HCT116 (cell line): ENCODE measurements around the gene DNAJC1. TPM values are rescaled to one million over a fixed set of nuclear protein-coding genes. Genes with fewer than 3 reads are reported as not detected.
A peak's percentile ranks its signal among the peaks of the same experiment; 100 is the strongest.

Experiments used
- ATAC-seq: fragments of 200-7000 bp; cut with Tn5 transposase; 2 replicates; pipeline ENCODE4 v1.9.1; 2020; ENCODE audit warnings: mild to moderate bottlenecking, moderate library complexity
- BruUV-seq: library from RNA; stranded (reverse); fragments of 400-500 nt; replicated peaks from 2 replicates; lab custom pipeline; 2021; lab: Mats Ljungman, UMichigan
- CTCF ChIA-PET: fragments of 300-600 bp; sonication (Branson Sonifier 250); formaldehyde crosslinking; loops from one replicate; lab custom pipeline; 2021; ENCODE audit warnings: antibody characterized with exemption; lab: Charles Lee
- POLR2A ChIA-PET: fragments of 300-600, 350-600 bp; sonication (Branson Sonifier 250); formaldehyde crosslinking; loops from one replicate; lab custom pipeline; 2021; ENCODE audit warnings: antibody characterized with exemption; lab: Charles Lee
- RAD21 ChIA-PET, 2 experiments: fragments of 300-600 bp; sonication (Branson Sonifier 250); formaldehyde crosslinking; loops; one replicate each; lab custom pipeline; 2023; ENCODE audit warnings: low total read pairs in 2 of 2; ENCODE audit not compliant: uncharacterized antibody in 2 of 2, unreplicated experiment in 2 of 2, low non-redundant PET in 1 of 2; lab: Charles Lee
- DNase-seq: peaks from one replicate; pipeline ENCODE4 v3.0.0-alpha.2; 2010; ENCODE audit warnings: low read depth, low spot score
- H2AFZ ChIP-seq: fragments of 200-600 bp; shearing (Covaris generic), sonication (generic); 2 replicates; pipeline ENCODE4 v1.6.1; 2017; ENCODE audit warnings: low read depth, mixed run types, mixed read lengths, antibody characterized with exemption, low read length; ENCODE audit not compliant: poor library complexity, severe bottlenecking
- H3K27ac ChIP-seq: 2 replicates; pipeline ENCODE4 v1.5.1; 2012; ENCODE audit warnings: low read depth, low read length
- H3K27me3 ChIP-seq: fragments of 200-600 bp; sonication (generic); 2 replicates; pipeline ENCODE4 v1.6.1; 2016; ENCODE audit warnings: mixed run types, low read length, mixed read lengths; ENCODE audit not compliant: insufficient read depth
- H3K36me3 ChIP-seq, 2 experiments: fragments of 200-500 bp in 1 of 2; fragments of 200-600 bp in 1 of 2; sonication (Bioruptor generic) in 1 of 2; sonication (generic) in 1 of 2; 2 replicates each; pipeline versions ENCODE4 v1.5.1 to v1.6.1; 2014 to 2016; ENCODE audit warnings: low read length in 2 of 2, inconsistent platforms in 1 of 2, mixed read lengths in 1 of 2, mixed run types in 1 of 2; ENCODE audit not compliant: insufficient read depth in 2 of 2, control insufficient read depth in 1 of 2
- H3K4me1 ChIP-seq, 2 experiments: fragments of 200-600 bp in 1 of 2; sonication (generic) in 1 of 2; 2 replicates each; pipeline versions ENCODE4 v1.5.1 to v1.6.1; 2012 to 2017; ENCODE audit warnings: low read length in 2 of 2, inconsistent platforms in 1 of 2, mild to moderate bottlenecking in 1 of 2, mixed read lengths in 1 of 2, mixed run types in 1 of 2, moderate library complexity in 1 of 2; ENCODE audit not compliant: insufficient read depth in 2 of 2, control insufficient read depth in 1 of 2
- H3K4me2 ChIP-seq: fragments of 200-600 bp; sonication (generic); 2 replicates; pipeline ENCODE4 v1.6.1; 2017; ENCODE audit warnings: mixed run types, low read length, mixed read lengths
- H3K4me3 ChIP-seq, 2 experiments: fragments of 200-600 bp in 1 of 2; sonication (generic) in 1 of 2; replicated peaks in 1 of 2; 2 replicates each; pipeline ENCODE4 v1.5.1; 2011 to 2016; ENCODE audit warnings: low read length in 2 of 2, control low read depth in 1 of 2, low read depth in 1 of 2, mild to moderate bottlenecking in 1 of 2, mixed read lengths in 1 of 2, mixed run types in 1 of 2
- H3K79me2 ChIP-seq: fragments of 200-600 bp; sonication (generic); 2 replicates; pipeline ENCODE4 v1.6.1; 2017; ENCODE audit warnings: mild to moderate bottlenecking, mixed run types, low read length, moderate library complexity, mixed read lengths; ENCODE audit not compliant: insufficient read depth
- H3K9ac ChIP-seq: fragments of 200-600 bp; sonication (generic); 2 replicates; pipeline ENCODE4 v1.6.1; 2016; ENCODE audit warnings: low read length, mixed read lengths
- H3K9me2 ChIP-seq: fragments of 200-600 bp; sonication (generic), shearing (Covaris generic); 2 replicates; pipeline ENCODE4 v1.6.1; 2017; ENCODE audit warnings: mixed run types, mild to moderate bottlenecking, moderate library complexity; ENCODE audit not compliant: insufficient read depth
- H3K9me3 ChIP-seq, 2 experiments: fragments of 200-500 bp in 1 of 2; fragments of 200-600 bp in 1 of 2; sonication (Bioruptor generic) in 1 of 2; sonication (generic) in 1 of 2; 2 replicates each; pipeline ENCODE4 v1.6.1; 2014 to 2017; ENCODE audit warnings: low read length in 2 of 2, mixed read lengths in 2 of 2, inconsistent platforms in 1 of 2, low read depth in 1 of 2, mild to moderate bottlenecking in 1 of 2, mixed run types in 1 of 2, moderate library complexity in 1 of 2; ENCODE audit not compliant: control insufficient read depth in 1 of 2, insufficient read depth in 1 of 2
- H4K20me1 ChIP-seq: fragments of 200-600 bp; sonication (generic), shearing (Covaris generic); 2 replicates; pipeline ENCODE4 v1.6.1; 2017; ENCODE audit warnings: mixed run types, mild to moderate bottlenecking, moderate library complexity; ENCODE audit not compliant: insufficient read depth
- CBX3 ChIP-seq: IDR thresholded peaks from 2 replicates; pipeline ENCODE4 v1.6.1; 2012; ENCODE audit warnings: low read depth
- CEBPB ChIP-seq: IDR thresholded peaks from 2 replicates; pipeline ENCODE4 v1.6.1; 2012; ENCODE audit warnings: low read depth
- EGR1 ChIP-seq: IDR thresholded peaks from 2 replicates; pipeline ENCODE4 v1.6.1; 2012; ENCODE audit warnings: low read depth
- ELF1 ChIP-seq: IDR thresholded peaks from 2 replicates; pipeline ENCODE4 v1.6.1; 2012; ENCODE audit warnings: low read depth, borderline replicate concordance
- EZH2 ChIP-seq: fragments of 200-600 bp; sonication (generic); IDR thresholded peaks from 2 replicates; pipeline ENCODE4 v1.6.1; 2017; ENCODE audit warnings: antibody characterized with exemption, mixed run types
- EZH2phosphoT487 ChIP-seq: fragments of 200-600 bp; IDR thresholded peaks from 2 replicates; pipeline ENCODE4 v1.6.1; 2018; ENCODE audit warnings: antibody characterized with exemption, borderline replicate concordance
- FOSL1 ChIP-seq: IDR thresholded peaks from 2 replicates; pipeline ENCODE4 v1.6.1; 2012; ENCODE audit warnings: low read depth
- JUND ChIP-seq: IDR thresholded peaks from 2 replicates; pipeline ENCODE4 v1.6.1; 2012
- POLR2A ChIP-seq: IDR thresholded peaks from 2 replicates; pipeline ENCODE4 v1.7.0; 2011; ENCODE audit warnings: borderline replicate concordance; ENCODE audit not compliant: insufficient read depth, insufficient read length; ENCODE audit errors: extremely low read depth
- POLR2AphosphoS5 ChIP-seq: IDR thresholded peaks from 2 replicates; pipeline ENCODE4 v1.6.1; 2011; ENCODE audit warnings: mild to moderate bottlenecking, low read depth, low read length, moderate library complexity
- RAD21 ChIP-seq: IDR thresholded peaks from 2 replicates; pipeline ENCODE4 v1.6.1; 2012; ENCODE audit warnings: low read depth, mild to moderate bottlenecking
- SIN3A ChIP-seq: IDR thresholded peaks from 2 replicates; pipeline ENCODE4 v1.6.1; 2012; ENCODE audit warnings: low read depth
- SP1 ChIP-seq: IDR thresholded peaks from 2 replicates; pipeline ENCODE4 v1.6.1; 2012; ENCODE audit warnings: low read depth
- SRF ChIP-seq: IDR thresholded peaks from 2 replicates; pipeline ENCODE4 v1.6.1; 2012; ENCODE audit warnings: low read depth
- TCF7L2 ChIP-seq: IDR thresholded peaks from 2 replicates; pipeline ENCODE4 v1.7.0; 2011; ENCODE audit warnings: borderline replicate concordance, inconsistent platforms; ENCODE audit not compliant: insufficient read depth, insufficient read length; ENCODE audit errors: extremely low read depth
- YY1 ChIP-seq: IDR thresholded peaks from 2 replicates; pipeline ENCODE4 v1.6.1; 2011; ENCODE audit warnings: low read length, low read depth, moderate library complexity, mild to moderate bottlenecking; ENCODE audit not compliant: insufficient replicate concordance; ENCODE audit errors: extremely low read depth
- ZFX ChIP-seq: fragments of 450-650 bp; IDR thresholded peaks from 2 replicates; pipeline ENCODE4 v1.6.1; 2017
- ZNF274 ChIP-seq: fragments of 200-500 bp; sonication (Bioruptor generic); IDR thresholded peaks from 2 replicates; pipeline ENCODE4 v1.6.1; 2014; ENCODE audit warnings: mild to moderate bottlenecking, low read depth, low read length, inconsistent platforms
- intact Hi-C: fragments of 100-400 bp; cut with micrococcal nuclease; formaldehyde crosslinking; loops from 2 replicates; pipeline ENCODE4 v1.10.0; 2022
- total RNA-seq: library from RNA; stranded (reverse); gene quantifications from one replicate; pipeline ENCODE4 v1.2.1, GENCODE V29; 2021; ENCODE audit not compliant: unreplicated experiment
- TF ChIP-seq, protein P1 (sequence below): IDR thresholded peaks from 2 replicates; pipeline ENCODE4 v1.6.1; 2012; ENCODE audit warnings: low read depth
- TF ChIP-seq, protein P2 (sequence below): IDR thresholded peaks from 2 replicates; pipeline ENCODE4 v1.6.1; 2012
- TF ChIP-seq, protein P3 (sequence below): IDR thresholded peaks from 2 replicates; pipeline ENCODE4 v1.6.1; 2012
- TF ChIP-seq, protein P4 (sequence below): IDR thresholded peaks from 2 replicates; pipeline ENCODE4 v1.6.1; 2011; ENCODE audit warnings: mild to moderate bottlenecking, low read length, moderate library complexity; ENCODE audit not compliant: insufficient replicate concordance; ENCODE audit errors: extremely low read depth

The DNAJC1 gene
- total RNA-seq, 1 experiment from 2014 or later: 17.9 TPM

DNA sequence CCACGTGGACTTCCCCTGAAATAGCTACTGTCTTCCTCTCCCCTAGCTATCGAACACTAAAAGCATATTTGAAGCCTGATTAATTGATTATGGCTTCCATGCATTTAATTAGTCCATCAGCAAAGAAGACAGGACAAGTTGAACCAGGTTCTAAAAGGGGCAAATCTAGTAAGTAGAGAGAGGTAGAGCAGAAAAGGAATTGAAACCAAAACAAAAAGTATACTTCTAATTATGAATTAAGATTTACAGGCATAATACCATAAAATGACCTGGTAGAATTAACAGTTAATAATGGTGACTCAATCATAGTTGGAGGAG is 393 bp upstream of the DNAJC1 start:
- H3K4me3 ChIP-seq: peak overlapping the region; percentile 79 to 82
- peak overlapping the region; percentile 93 for H2AFZ ChIP-seq
- POLR2A ChIA-PET: interaction anchor here (1.5 kb wide), 1 partner anchor 33 kb away, joined by 4 read pairs; no protein-coding TSS in a partner anchor
- RAD21 ChIA-PET: no interaction called here
- H3K36me3 ChIP-seq: no peaks in the 10 kb centered on the region
- no peaks in the 10 kb centered on the region for H3K9me2 ChIP-seq
- H3K9me3 ChIP-seq: no peaks in the 10 kb centered on the region; a peak in 1 of 4 replicates
- H3K79me2 ChIP-seq: peaks cover 39% of the 10 kb centered on the region
- H3K27ac ChIP-seq: peak overlapping the region; percentile 73; the same call in 1 of the 2 replicates
- TSS peak; percentile 93 for BruUV-seq
- H3K9ac ChIP-seq: peak overlapping the region; percentile 74
- DNase-seq (no peak), ATAC-seq (no peak)
- no peaks in the 10 kb centered on the region for H4K20me1 ChIP-seq
- H3K27me3 ChIP-seq: no peaks in the 10 kb centered on the region
- CTCF ChIA-PET: interaction anchor here (1.1 to 1.4 kb wide), 2 partner anchors 10 to 507 kb away, joined by 3 to 7 read pairs; no protein-coding TSS in a partner anchor
- peaks cover 8 to 15% of the 10 kb centered on the region in 2 experiments; a peak in 3 of 4 replicates for H3K4me1 ChIP-seq
- peak overlapping the region; percentile 88 for H3K4me2 ChIP-seq
- intact Hi-C loops: loop anchor here (5.0 to 10.0 kb wide), 4 partner anchors 243 to 821 kb away; partner anchors contain the start of gene BMI1
- TF ChIP-seq, protein P1, sequence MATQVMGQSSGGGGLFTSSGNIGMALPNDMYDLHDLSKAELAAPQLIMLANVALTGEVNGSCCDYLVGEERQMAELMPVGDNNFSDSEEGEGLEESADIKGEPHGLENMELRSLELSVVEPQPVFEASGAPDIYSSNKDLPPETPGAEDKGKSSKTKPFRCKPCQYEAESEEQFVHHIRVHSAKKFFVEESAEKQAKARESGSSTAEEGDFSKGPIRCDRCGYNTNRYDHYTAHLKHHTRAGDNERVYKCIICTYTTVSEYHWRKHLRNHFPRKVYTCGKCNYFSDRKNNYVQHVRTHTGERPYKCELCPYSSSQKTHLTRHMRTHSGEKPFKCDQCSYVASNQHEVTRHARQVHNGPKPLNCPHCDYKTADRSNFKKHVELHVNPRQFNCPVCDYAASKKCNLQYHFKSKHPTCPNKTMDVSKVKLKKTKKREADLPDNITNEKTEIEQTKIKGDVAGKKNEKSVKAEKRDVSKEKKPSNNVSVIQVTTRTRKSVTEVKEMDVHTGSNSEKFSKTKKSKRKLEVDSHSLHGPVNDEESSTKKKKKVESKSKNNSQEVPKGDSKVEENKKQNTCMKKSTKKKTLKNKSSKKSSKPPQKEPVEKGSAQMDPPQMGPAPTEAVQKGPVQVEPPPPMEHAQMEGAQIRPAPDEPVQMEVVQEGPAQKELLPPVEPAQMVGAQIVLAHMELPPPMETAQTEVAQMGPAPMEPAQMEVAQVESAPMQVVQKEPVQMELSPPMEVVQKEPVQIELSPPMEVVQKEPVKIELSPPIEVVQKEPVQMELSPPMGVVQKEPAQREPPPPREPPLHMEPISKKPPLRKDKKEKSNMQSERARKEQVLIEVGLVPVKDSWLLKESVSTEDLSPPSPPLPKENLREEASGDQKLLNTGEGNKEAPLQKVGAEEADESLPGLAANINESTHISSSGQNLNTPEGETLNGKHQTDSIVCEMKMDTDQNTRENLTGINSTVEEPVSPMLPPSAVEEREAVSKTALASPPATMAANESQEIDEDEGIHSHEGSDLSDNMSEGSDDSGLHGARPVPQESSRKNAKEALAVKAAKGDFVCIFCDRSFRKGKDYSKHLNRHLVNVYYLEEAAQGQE: no peak
- TF ChIP-seq CBX3: no peak
- peak; percentile 2; the same call in 1 of the 2 replicates for TF ChIP-seq ELF1
- no peak for TF ChIP-seq CEBPB
- TF ChIP-seq, protein P2, sequence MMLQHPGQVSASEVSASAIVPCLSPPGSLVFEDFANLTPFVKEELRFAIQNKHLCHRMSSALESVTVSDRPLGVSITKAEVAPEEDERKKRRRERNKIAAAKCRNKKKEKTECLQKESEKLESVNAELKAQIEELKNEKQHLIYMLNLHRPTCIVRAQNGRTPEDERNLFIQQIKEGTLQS: no peak
- no peak for TF ChIP-seq POLR2AphosphoS5
- no peak for TF ChIP-seq ZFX
- TF ChIP-seq SIN3A: peak; percentile 12; the same call in 1 of the 2 replicates
- no peak for TF ChIP-seq JUND
- no peak for TF ChIP-seq FOSL1
- TF ChIP-seq SP1: peak; percentile 7; the same call in 1 of the 2 replicates
- no peak for TF ChIP-seq ZNF274
- TF ChIP-seq RAD21: no peak
- TF ChIP-seq POLR2A: peak; percentile 1
- no peak for TF ChIP-seq SRF
- TF ChIP-seq, protein P3, sequence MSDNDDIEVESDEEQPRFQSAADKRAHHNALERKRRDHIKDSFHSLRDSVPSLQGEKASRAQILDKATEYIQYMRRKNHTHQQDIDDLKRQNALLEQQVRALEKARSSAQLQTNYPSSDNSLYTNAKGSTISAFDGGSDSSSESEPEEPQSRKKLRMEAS: no peak
- TF ChIP-seq TCF7L2: no peak
- TF ChIP-seq YY1: no peak
- TF ChIP-seq EZH2: no peak
- TF ChIP-seq, protein P4, sequence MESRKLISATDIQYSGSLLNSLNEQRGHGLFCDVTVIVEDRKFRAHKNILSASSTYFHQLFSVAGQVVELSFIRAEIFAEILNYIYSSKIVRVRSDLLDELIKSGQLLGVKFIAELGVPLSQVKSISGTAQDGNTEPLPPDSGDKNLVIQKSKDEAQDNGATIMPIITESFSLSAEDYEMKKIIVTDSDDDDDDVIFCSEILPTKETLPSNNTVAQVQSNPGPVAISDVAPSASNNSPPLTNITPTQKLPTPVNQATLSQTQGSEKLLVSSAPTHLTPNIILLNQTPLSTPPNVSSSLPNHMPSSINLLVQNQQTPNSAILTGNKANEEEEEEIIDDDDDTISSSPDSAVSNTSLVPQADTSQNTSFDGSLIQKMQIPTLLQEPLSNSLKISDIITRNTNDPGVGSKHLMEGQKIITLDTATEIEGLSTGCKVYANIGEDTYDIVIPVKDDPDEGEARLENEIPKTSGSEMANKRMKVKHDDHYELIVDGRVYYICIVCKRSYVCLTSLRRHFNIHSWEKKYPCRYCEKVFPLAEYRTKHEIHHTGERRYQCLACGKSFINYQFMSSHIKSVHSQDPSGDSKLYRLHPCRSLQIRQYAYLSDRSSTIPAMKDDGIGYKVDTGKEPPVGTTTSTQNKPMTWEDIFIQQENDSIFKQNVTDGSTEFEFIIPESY: no peak
- TF ChIP-seq EGR1: no peak
- TF ChIP-seq EZH2phosphoT487: no peak
